NCI-H1694 (cell line): Measurements from ENCODE around the gene IL15.
"Not testable (repeated sequence)": the region's sequence is repeated elsewhere in the genome, so short reads cannot be mapped to it uniquely, and the experiment has no call there.

Experiments
- DNase-seq: peaks from one replicate; lab custom pipeline; 2025; lab: John Stamatoyannopoulos, UW

IL15 gene

DNA sequence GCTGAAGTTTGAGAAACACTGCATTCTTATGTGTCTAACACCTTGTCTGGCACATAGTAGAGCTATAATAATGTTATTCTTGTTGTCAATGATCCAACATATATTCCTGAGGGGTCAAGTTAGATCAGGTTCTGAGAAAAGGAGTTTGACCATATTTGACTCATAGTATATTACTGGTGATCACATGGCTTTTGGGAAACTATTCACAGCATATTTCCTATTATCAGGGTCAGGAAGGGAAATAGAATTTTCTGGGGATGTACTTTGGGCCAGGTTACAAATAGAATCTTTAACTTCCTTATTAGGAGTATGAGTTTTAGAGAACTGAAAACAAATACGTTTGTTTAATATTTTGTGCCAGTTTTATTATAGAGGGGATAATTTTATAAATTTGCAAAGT lies 11.6 kb downstream of the IL15 start:
- DNase-seq = no peak

DNA sequence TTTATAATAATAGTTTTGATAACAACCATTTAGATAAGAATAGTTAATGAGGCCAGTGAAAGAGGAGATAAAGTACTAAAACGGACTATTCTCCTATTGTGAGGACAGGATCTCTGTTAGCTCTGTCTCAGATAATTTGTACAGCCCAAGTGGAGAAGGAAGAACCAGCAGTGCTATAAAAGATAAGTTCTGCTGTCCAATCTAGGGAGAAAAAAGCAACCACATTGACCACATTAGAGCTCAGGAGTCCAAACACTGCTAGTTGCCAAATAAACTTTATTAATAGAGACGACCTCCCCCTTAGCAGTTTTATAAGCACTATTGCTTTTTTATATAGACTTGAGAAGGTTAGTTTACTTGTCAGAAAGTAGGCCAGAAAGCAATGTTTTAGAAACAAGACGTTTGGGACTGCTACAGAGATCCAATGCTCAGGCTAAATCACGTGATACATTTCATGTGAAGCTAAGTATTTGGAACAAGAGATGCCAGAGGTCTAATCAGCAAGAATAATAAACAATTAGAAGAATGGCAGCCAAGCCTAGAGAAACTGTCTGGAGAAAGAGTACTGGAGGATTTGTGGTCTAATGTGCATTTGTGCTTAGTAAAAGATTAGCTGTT lies 15.9 kb downstream of the IL15 start:
- no peak for DNase-seq

DNA sequence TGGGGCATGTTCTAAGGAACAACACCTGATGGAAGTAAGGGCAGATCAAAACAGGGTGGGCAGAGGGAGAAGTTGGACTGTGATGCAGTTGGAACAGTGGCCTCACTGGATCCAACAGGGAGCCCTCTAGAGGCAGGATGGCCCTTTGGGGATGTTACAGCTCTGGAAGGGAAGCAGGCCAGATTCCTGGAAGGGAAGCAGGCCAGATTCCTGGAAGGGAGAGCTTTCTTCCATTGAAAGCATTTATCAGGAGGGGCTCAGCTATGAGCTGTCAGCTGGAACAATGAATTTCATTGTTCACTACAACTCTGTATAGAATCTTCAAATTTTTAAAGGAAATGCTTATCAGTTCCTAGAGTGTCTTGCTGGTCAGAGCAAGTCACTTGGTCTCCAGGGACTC lies 17.7 kb downstream of the IL15 start:
- DNase-seq = no peak

DNA sequence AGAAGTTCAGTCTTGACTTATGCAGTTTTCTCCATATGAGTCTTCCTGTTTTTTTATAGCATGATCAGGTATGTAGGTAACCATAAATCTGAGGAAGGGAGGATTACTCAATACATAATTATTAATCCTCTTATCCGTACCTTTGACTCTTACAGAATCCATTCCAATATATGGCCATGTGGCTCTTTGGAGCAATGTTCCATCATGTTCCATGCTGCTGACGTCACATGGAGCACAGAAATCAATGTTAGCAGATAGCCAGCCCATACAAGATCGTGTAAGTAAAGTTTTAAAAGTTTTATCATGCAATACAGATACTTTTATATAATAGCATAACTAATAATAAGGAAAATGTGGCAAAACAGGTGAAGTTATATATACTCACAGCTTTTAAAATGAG lies 19.6 kb downstream of the IL15 start:
- no peak for DNase-seq

DNA sequence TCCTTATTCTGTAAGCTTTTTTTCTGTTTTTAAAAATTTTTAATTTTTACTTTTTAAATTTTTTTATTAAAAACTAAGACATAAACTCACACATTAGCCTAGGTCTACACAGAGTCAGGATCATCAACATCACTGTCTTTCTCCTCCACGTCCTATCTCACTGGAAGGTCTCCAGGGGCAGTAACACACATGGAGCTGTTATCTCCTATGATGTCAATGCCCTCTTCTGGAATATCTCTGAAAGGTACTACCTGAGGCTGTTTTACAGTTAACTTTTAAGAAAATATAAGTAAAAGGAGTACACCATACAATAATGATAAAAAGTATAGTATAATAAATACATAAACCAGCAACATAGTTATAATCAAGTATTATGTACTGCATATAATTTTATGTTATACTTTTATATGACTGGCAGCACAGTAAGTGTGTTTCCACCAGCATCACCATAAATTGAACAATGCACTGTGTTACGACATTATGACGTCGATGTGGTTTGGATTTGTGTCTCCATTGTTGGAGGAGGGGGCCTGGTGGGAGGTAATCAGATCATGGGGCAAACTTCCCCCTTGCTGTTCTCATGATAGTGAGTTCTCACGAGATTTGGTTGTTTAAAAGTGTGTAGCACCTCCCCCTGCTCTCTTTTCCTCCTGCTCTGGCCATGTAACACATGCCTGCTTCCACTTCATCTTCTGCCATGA lies 21.3 kb downstream of the IL15 start:
- DNase-seq = no peak

DNA sequence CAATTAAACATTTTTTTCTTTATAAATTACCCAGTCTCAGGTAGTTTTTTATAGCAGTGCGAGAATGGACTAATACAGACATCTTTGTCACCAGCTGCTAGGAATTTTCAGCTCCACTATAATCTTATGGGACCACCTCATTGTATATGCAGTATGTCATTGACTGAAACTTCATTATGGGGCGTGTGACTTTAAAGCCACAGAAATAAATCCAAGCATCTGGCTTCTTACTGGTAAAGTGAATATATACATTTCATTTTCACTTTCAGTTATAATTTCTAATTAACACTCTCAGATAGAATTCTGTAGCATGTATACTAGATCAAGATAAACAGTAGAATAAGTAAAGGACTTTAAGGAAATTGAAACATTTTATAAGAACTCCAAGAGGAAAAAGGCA lies 21.9 kb downstream of the IL15 start:
- DNase-seq = no peak

DNA sequence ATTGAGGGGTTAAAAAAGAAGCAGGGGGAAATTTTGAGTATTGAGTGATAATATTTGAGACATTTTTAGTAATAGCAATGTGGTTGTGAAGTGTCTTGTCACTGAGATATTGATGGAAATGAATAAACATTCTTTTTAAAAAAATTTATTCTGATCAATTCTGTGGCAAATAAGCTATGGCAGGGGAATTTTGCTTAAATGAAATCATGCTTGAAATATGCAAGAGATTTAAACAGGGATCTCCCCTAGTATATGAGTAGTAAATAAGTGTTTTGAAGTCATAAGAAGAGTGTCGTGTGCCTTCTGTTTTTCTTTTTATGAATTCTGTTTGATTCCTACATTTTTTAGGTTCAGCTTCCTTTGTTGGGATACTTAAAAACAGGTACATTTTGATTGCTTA lies 23.2 kb downstream of the IL15 start:
- DNase-seq = no peak

DNA sequence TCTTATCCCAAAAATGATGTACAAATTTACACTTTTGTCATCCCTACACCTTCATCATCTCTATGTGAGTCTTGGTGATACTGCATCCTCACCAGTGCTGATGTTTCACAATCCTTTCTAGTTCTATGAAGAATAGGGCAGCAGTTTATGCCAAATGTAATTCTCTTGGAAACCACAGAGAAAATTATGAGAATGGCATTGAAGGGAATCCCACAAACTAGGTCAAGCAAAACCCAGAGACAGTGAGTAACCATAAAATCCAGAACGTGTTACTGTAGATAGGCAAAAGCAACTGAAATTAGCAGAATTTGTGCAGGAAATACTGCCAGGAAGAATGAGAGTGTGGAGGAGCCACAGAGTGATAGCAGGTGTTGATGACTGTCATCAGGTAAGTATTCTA lies 24.5 kb downstream of the IL15 start:
- no peak for DNase-seq

DNA sequence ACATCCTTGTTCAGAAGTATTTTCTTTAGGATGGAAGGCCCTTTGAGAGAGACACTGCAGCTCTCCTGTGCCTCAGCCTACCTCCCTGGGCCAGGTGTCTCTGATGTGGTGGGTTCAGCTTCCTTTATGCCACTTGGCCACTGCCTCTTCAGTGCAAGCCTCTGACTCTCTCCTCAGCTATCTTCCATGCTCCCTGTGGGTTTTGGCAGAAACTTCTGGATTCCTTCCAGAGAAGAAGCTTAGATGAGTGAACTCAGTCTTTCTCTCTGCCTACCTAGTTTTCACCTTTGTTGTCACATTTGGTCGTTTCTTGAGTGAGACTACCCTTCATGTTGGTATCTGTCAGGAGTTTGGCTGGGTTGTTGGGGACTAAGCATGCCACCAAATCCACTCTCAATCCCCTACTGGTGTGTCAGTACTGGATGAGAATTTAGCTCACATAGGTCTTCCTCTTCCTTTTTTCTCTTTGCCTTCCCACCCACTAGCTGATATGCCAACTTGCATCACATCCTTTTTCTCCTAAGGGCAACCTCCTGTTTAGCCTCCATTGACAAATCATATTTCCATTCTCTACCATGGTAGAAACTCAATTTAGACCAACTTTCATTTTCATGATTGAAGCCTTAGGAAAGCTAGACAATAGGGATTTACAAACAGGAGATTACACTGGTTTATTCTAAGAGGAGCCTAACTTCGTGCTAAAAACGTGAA lies 32.0 kb downstream of the IL15 start:
- DNase-seq = no peak

DNA sequence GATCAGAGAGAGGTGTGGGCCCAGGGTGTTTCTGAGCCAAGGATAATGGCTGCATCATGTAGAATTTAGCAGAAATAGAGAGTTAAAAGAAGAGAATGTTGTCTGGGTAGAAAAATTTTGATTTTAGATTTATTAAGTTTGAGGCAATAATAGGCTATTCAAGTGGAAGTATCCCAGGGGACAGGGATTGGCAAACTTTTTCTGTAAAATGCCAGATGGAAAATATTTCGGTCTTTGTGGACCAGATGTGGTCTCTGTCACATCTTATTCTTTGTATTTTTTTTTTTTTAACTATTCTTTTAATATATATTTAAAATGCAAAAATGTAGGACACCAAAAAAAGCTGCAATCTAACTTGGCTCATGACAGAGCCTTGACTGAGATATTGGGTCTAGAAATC lies 33.1 kb downstream of the IL15 start:
- no peak for DNase-seq

DNA sequence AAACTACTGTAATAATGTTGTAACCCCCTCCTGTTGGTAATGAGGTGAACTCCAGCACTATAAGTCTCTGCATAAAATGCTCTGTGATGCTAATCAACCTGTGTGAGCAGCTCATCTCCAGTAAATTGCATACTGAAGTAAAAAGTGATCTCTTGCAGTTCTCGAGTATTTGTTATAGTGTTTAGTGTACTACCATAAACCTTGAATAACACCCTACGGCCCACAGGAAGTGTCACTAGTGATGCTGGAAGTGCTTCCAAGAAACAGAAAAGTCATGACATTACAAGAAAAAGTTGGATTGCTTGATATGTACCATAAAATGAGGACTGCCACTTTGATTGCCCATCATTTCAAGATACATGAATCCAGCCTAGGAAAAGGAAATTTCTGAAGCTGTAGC lies 39.0 kb downstream of the IL15 start:
- no peak for DNase-seq

DNA sequence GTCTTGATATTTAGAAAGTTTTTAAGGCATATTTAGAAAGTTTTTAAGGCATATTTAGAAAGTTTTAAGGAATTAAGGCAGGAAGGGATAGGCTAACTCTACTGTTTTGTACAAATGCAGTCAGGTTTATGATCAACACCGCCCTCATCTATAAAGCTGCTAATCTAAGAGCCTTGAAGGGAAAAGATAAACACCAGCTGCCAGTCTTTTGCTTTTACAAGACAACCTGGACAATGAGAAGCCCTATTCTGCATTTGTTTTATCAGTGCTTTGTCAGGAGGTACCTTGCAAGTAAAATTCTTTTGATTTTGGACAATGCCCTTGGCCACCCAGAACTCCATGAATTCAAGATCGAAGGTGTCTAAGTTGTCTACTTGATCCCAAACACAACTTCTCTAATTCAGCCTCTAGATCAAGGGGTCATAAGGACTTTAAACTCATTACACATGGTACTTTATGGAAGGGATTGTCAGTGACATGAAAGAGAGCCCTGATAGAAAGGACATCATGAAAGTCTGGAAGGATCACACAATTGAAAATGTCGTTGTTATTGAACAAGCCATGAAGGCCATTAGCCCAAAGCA lies 39.8 kb downstream of the IL15 start:
- DNase-seq = no peak

DNA sequence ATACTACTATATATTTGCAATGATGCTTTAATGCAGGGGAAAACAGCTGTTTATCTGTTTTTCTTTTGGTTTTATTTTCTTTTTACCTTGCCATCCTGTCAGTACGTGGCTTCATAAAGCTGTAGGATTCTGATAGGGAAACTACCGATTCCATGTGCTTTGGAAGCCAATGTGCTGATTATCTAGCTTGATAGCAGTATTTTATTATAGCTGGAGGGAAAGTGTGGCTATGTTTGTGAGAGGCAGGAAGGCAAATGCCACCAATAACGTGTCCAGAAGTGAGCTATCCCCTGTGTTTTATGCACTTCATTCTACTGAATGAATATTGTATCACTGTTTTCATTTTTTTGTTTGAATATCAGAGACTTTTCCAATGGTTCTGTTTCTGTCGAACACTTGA lies 43.7 kb downstream of the IL15 start:
- no peak for DNase-seq

DNA sequence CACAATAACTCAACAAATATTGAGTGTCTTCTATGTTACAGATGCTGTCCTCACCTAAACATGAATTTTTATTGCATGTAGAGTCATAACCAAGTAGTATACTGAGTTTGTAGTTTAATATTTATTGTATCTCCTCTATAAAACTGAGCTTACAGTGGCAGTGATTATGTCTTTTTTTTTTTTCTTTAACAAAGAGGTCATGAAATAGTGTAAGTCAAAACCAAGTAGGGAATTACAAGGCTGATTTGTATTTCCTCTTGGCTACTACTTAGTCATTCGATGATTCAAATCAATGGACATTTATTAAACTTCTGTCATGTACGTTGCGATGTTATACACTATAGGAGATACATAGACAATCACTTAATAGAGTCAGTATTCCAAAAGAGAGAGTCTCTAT lies 48.4 kb downstream of the IL15 start:
- DNase-seq = no peak

DNA sequence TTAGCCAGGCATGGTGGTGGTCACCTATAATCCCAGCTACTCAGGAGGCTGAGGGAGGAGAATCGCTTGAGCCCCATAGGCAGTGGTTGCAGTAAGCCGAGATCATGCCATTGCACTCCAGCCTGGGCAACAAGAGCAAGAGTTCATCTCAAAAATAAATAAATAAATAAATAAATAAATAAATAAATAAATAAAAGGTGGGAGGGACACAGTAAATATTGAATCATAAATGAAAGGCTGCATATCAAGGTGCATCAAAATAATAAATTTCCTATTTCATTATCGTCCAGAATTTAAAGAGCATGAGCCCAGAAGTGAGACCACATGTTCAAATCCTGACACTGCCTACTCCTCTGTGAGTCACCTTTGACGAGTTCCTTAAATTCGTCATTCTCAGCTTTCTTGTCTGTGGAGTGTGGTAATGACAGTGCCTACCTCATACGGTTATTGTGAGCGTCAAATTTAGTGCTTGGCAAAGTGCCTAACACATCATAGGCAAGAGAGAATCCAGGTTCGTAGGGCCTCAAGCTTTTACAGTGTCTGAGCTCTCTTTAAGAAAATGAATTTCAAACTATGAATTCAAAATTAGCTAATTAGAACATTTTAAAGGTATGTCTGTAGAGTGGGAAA lies 49.9 kb downstream of the IL15 start:
- no peak for DNase-seq

DNA sequence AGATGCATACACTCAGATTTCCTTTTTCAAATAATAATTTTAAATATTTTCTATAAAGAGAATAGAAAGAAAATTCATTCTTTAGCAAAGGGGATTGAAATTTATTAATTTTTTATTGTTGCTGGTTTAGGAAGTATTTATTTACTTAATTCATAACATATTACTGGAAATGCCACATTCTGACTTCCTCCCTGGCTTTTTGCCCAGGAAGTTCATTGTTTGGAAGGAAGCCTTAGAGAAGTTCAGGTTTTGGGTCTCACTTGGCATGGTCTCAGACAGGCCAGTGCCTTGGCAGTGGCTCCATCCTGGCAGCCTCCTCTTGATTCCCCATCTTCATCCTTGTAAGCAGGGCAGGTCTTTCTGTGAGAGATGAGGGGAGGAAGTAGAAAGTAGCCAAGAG lies 50.5 kb downstream of the IL15 start:
- no peak for DNase-seq

DNA sequence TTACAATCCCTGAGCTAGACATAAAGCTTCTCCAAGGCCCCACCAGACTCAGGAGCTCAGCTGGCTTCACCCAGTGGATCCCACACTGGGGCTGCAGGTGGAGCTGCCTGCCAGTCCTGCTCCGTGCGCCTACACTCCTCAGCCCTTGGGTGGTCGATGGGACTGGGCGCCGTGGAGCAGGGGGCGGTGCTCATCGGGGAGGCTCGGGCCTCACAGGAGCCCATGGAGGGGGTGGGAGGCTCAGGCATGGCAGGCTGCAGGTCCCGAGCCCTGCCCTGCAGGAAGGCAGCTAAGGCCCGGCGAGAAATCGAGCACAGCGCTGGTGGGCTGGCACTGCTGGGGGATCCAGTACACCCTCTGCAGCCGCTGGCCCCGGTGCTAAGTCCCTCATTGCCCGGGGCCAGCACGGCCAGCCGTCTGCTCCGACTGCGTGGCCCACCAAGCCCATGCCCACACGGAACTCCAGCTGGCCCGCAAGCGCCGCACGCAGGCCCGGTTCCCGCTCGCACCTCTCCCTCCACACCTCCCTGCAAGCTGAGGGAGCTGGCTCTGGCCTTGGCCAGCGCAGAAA lies 53.4 kb downstream of the IL15 start:
- DNase-seq = not testable (repeated sequence)

DNA sequence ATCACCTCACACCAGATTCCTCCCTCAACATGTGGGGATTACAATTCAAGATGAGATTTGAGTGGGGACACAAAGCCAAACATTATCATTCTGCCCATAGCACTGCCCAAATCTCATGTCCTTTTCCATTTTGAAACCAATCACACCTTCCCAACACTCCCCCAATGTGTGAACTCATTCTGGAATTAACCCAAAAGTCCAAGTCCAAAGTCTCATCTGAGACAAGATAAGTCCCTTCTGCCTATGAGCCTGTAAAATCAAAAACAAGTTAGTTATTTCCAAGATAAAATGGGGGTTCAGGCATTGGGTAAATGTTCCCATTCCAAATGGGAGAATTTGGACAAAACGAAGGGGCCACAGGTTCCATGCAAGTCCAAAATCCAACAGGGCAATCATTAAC lies 54.9 kb downstream of the IL15 start:
- not testable (repeated sequence) for DNase-seq

DNA sequence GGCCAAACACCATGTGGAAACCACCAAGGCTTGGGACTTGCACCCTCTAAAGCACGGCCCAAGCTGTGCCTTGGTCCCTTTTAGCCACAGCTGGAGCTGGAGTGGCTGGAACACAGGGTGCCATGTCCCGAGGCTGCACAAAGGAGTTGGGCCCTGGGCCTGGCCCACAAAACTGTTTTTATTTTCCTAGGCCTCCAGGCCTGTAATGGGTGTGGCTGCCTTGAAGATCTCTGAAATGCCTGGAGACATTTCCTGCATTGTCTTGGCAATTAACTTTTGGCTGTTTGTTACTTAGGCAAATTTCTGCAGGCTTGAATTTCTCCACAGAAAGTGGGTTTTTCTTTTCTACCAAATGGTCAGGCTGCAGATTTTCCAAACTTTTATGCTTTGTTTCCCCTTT lies 55.7 kb downstream of the IL15 start:
- no peak for DNase-seq

DNA sequence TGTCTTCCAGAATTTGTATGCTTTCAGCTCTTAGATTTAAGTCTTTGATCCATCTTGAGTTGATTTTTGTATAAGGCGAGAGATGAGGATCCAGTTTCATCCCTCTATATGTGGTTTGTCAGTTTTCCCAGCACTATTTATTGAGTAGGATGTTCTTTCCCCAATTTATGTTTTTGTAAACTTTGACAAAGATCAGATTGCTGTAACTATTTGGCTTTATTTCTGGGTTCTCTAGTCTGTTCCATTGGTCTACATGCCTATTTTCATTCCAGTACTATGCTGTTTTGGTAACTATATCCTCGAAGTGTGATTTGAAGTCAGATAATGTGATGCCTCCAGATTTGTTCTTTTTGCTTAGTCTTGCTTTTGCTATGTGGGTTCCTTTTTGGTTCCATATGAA lies 60.7 kb downstream of the IL15 start:
- DNase-seq = no peak

DNA sequence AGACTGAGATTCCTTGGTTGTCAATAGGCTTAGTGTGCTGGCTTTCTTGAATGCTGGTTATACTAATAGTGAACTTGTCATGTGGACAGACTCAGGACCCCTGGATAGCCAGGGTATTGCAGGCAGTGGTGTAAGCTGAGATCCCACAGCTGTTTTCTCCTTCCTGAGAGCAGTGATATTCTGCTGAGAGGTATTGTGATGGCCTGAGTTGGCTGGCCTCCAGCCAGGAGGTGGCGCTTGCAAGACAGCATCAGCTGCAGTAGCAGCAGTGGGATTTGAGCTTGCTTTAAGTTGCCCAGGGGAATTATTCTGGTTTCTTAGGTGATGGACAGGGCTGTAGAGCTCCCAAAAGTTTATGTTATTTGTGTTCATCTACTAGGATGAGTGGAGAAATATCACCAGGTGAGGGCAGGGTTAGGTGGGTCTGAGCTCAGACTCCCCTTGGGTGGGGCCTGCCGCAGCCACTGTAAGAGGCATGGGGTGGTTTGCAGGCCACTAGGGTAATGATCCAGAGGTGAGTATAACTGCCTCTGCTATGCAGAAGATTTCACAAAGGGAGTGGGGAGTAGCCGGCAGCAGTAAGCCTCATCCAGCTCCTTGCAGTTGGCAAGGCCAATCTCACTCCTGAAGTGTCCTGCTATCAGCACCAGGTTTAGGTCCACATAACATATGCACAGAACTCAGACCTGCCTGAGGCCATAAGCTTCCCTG lies 66.2 kb downstream of the IL15 start:
- DNase-seq = no peak

DNA sequence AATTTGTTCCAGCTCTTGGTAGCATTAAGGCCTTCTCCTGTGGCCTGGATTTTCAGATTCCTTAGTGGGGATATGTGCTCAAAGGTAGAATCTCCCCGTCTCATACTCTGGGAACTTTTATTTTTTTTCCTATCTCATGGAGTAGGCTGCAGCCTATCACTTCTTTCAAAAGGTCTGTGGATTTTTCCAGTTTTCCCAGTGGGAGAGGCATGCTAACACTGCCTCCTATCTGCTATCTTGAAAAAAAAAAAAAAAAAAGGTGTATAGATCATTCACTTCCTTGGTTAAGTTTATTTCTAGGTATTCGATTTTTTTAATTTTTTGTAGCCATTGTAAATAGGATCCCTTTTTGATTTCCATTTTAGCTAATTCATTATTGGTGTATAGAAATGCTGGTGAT lies 67.1 kb downstream of the IL15 start:
- no peak for DNase-seq
